K562 (cell line): ENCODE data around the gene OR8S1.

Source experiments
- HMG20B ChIP-seq: fragments of 250-450 bp; sonication (Bioruptor Pico); IDR thresholded peaks from 2 replicates; pipeline ENCODE4 v1.5.0; 2021; ENCODE audit warnings: mild to moderate bottlenecking
- PPARD ChIP-seq: fragments of 250-450 bp; sonication (Bioruptor Pico); IDR thresholded peaks from 2 replicates; pipeline ENCODE4 v1.8.0; 2022; ENCODE audit warnings: inconsistent platforms, mild to moderate bottlenecking, moderate library complexity
- ZFP1 ChIP-seq: fragments of 450-650 bp; formaldehyde crosslinking; IDR thresholded peaks from 2 replicates; pipeline ENCODE4 v1.4.0; 2020; ENCODE audit warnings: mild to moderate bottlenecking, mixed read lengths
- TF ChIP-seq, protein P1 (sequence below), 3 experiments: IDR thresholded peaks in 2 of 3; conservative IDR thresholded peaks in 1 of 3; 2 replicates each; pipeline ENCODE4 v1.5.1; 2011 to 2012; ENCODE audit warnings: low read length in 3 of 3, mild to moderate bottlenecking in 3 of 3, control low read depth in 2 of 3, improper control_type of control experiment in 1 of 3, inconsistent platforms in 1 of 3, low read depth in 1 of 3, mixed read lengths in 1 of 3, moderate library complexity in 1 of 3; ENCODE audit not compliant: insufficient read depth in 2 of 3
- TF ChIP-seq, protein P2 (sequence below): sonication (generic); formaldehyde crosslinking; IDR thresholded peaks from 2 replicates; pipeline ENCODE4 v1.9.0; 2022; ENCODE audit warnings: mild to moderate bottlenecking, missing genetic modification reagents
- TF ChIP-seq, protein P3 (sequence below): fragments of 250-450 bp; sonication (Bioruptor Pico); IDR thresholded peaks from 2 replicates; pipeline ENCODE4 v1.9.0; 2021; ENCODE audit warnings: mild to moderate bottlenecking

DNA sequence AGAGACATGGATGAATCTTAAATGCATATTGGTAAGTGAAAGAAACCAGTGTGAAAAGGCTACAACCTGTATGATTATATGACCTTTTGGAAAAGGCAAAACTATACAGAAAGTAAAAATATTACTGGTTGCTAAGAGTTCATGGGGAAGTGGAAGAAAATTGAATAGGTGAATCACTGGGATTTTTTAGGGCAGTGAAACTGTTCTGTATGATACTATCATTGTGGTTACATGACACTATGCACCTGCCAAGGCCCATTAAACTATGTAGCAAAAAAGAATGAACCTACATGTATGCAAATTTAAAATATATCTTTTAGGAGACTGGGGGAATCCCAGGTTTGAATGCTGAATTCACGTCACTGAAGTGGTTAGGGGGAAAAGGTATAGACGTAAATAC, 12.6 kb upstream of the OR8S1 start:
- TF ChIP-seq ZFP1 (no peak), PPARD (CRISPR knock-in tag) (no peak), HMG20B (CRISPR knock-in tag) (no peak)
- TF ChIP-seq, protein P1, sequence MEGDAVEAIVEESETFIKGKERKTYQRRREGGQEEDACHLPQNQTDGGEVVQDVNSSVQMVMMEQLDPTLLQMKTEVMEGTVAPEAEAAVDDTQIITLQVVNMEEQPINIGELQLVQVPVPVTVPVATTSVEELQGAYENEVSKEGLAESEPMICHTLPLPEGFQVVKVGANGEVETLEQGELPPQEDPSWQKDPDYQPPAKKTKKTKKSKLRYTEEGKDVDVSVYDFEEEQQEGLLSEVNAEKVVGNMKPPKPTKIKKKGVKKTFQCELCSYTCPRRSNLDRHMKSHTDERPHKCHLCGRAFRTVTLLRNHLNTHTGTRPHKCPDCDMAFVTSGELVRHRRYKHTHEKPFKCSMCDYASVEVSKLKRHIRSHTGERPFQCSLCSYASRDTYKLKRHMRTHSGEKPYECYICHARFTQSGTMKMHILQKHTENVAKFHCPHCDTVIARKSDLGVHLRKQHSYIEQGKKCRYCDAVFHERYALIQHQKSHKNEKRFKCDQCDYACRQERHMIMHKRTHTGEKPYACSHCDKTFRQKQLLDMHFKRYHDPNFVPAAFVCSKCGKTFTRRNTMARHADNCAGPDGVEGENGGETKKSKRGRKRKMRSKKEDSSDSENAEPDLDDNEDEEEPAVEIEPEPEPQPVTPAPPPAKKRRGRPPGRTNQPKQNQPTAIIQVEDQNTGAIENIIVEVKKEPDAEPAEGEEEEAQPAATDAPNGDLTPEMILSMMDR (IDR thresholded peaks at IDR 0.05 in 2 of 3, conservative IDR thresholded peaks at IDR 0.05 in 1 of 3; ENCODE audit: insufficient read depth in 2 of 3, low read depth in 1 of 3, low read length in 3 of 3), result no peak
- TF ChIP-seq, protein P2, sequence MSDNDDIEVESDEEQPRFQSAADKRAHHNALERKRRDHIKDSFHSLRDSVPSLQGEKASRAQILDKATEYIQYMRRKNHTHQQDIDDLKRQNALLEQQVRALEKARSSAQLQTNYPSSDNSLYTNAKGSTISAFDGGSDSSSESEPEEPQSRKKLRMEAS (CRISPR knock-in tag), result no peak
- TF ChIP-seq, protein P3, sequence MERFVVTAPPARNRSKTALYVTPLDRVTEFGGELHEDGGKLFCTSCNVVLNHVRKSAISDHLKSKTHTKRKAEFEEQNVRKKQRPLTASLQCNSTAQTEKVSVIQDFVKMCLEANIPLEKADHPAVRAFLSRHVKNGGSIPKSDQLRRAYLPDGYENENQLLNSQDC (CRISPR knock-in tag), result no peak
